SU-DHL-6 (cell line): Measurements from ENCODE around the gene PDIK1L.

Source experiments
- H2AFZ ChIP-seq: fragments of 200-600 bp; sonication (generic); 2 replicates; pipeline ENCODE4 v1.6.1; 2014; ENCODE audit warnings: low read depth, mild to moderate bottlenecking, moderate library complexity, mixed read lengths, antibody characterized with exemption, low read length; ENCODE audit not compliant: severe bottlenecking
- H3F3A ChIP-seq: fragments of 200-600 bp; shearing (Covaris generic); 2 replicates; pipeline ENCODE4 v1.6.0; 2016; ENCODE audit warnings: antibody characterized with exemption, mild to moderate bottlenecking; ENCODE audit not compliant: insufficient read depth
- H3K27ac ChIP-seq: fragments of 200-600 bp; sonication (generic); 2 replicates; pipeline ENCODE4 v1.5.1; 2016; ENCODE audit warnings: low read depth, mild to moderate bottlenecking, low read length, moderate library complexity, mixed read lengths
- H3K27me3 ChIP-seq: fragments of 200-600 bp; sonication (generic), shearing (Covaris generic); 2 replicates; pipeline ENCODE4 v1.6.0; 2014; ENCODE audit warnings: mild to moderate bottlenecking, low read length
- H3K36me3 ChIP-seq: fragments of 200-600 bp; sonication (generic); 2 replicates; pipeline ENCODE4 v1.6.1; 2014; ENCODE audit warnings: mild to moderate bottlenecking, low read length, mixed read lengths
- H3K4me2 ChIP-seq: fragments of 300-600, 200-600 bp; shearing (Covaris generic), sonication (generic); 2 replicates; pipeline ENCODE4 v1.6.0; 2014; ENCODE audit warnings: low read length, low read depth, mild to moderate bottlenecking; ENCODE audit not compliant: poor library complexity, severe bottlenecking
- H3K4me3 ChIP-seq: fragments of 200-600 bp; sonication (generic); 2 replicates; pipeline ENCODE4 v1.5.1; 2014; ENCODE audit warnings: antibody characterized with exemption, low read length, mild to moderate bottlenecking, mixed read lengths; ENCODE audit not compliant: insufficient read depth, poor library complexity, severe bottlenecking
- H3K79me2 ChIP-seq: fragments of 200-600 bp; sonication (generic); 2 replicates; pipeline ENCODE4 v1.6.1; 2014; ENCODE audit warnings: mild to moderate bottlenecking, low read length, moderate library complexity; ENCODE audit not compliant: insufficient read depth
- H3K9ac ChIP-seq: fragments of 200-600 bp; sonication (generic); 2 replicates; pipeline ENCODE4 v1.7.0; 2014; ENCODE audit warnings: mild to moderate bottlenecking, low read length
- H3K9me2 ChIP-seq: fragments of 200-600 bp; sonication (generic); replicated peaks from 2 replicates; pipeline ENCODE4 v1.6.1; 2014; ENCODE audit warnings: low read length; ENCODE audit not compliant: insufficient read depth
- H3K9me3 ChIP-seq: fragments of 200-600 bp; sonication (generic); 2 replicates; pipeline ENCODE4 v1.6.1; 2014; ENCODE audit warnings: low read length, mixed read lengths; ENCODE audit not compliant: insufficient read depth
- H4K20me1 ChIP-seq: fragments of 200-600 bp; sonication (generic); 2 replicates; pipeline ENCODE4 v1.6.1; 2014; ENCODE audit warnings: low read depth, mild to moderate bottlenecking, antibody characterized with exemption, low read length, moderate library complexity, mixed read lengths
- CTCF ChIP-seq: fragments of 200-600 bp; sonication (generic); IDR thresholded peaks from one replicate; pipeline ENCODE4 v1.5.1; 2017; ENCODE audit warnings: antibody characterized with exemption, mild to moderate bottlenecking, low read length, moderate library complexity; ENCODE audit not compliant: insufficient read depth, poor library complexity, severe bottlenecking
- EZH2phosphoT487 ChIP-seq: fragments of 200-600 bp; sonication (generic), shearing (Covaris generic); conservative IDR thresholded peaks from 2 replicates; pipeline ENCODE4 v1.6.1; 2018; ENCODE audit warnings: mild to moderate bottlenecking, antibody characterized with exemption, low read length, moderate library complexity, mixed read lengths

Gene PDIK1L

DNA sequence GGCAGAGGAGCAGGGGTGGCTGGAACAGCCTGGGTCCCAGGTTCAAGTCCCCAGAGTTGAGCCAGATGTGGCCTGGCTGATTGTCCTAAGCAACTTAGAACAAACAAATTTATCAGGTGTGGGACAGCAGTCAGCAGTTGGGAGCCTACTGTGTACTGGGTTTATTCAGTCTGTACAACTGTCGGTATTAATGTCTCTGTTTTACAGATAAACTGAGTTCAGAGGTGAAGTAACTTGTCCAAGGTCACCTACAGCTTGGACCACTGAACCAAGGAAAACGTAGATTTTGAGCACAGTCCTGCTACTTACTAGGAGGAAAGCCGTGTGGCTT lies 29.6 kb upstream of the PDIK1L start:
- Histone ChIP-seq H4K20me1 (no peaks in the 10 kb centered on the region), H3K4me2 (no peak overlapping the region), H3K9me2 (no peaks in the 10 kb centered on the region), H3K4me3 (no peak overlapping the region), H3K9ac (no peak overlapping the region), H3K9me3 (no peaks in the 10 kb centered on the region), H3K27me3 (no peaks in the 10 kb centered on the region), H3K27ac (no peak overlapping the region), H3F3A (no peaks in the 10 kb centered on the region), H3K79me2 (no peaks in the 10 kb centered on the region), H2AFZ (no peak overlapping the region), H3K36me3 (no peaks in the 10 kb centered on the region)
- TF ChIP-seq EZH2phosphoT487 (no peak), CTCF (no peak)

DNA sequence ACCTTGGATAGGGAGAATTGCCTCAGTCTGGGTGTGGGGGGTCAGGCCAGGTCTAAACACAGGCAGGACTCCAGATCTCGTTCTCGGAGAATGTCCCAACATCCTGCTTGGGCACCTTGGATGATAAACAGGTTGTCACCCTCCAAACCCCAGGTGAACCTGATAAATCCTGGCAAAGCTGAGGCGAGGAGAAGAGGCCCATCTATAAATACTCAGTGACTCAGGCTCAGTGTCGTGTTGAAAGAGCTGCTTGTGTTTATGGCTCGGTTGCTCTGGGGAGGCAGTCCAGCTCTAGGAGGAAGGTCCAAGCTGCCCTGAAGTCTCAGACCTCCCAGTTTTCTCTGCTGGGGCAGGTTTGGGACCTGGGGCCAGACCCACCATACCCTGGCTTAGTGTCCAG lies 28.4 kb upstream of the PDIK1L start:
- Histone ChIP-seq H3K4me2 (no peak overlapping the region), H3F3A (no peaks in the 10 kb centered on the region), H3K27ac (no peak overlapping the region), H3K9me3 (no peaks in the 10 kb centered on the region), H4K20me1 (no peaks in the 10 kb centered on the region), H2AFZ (no peak overlapping the region), H3K36me3 (no peaks in the 10 kb centered on the region), H3K27me3 (no peaks in the 10 kb centered on the region), H3K9me2 (no peaks in the 10 kb centered on the region), H3K9ac (no peak overlapping the region), H3K4me3 (no peak overlapping the region), H3K79me2 (no peaks in the 10 kb centered on the region)
- TF ChIP-seq CTCF (no peak), EZH2phosphoT487 (no peak)

- no peaks in the 10 kb centered on the region for H3K9me2 ChIP-seq
- no peak overlapping the region for H2AFZ ChIP-seq
- no peak for TF ChIP-seq CTCF
- no peak for TF ChIP-seq EZH2phosphoT487
- H3K79me2 ChIP-seq, result no peaks in the 10 kb centered on the region
- no peak overlapping the region for H3K27ac ChIP-seq
- H3K36me3 ChIP-seq, result no peaks in the 10 kb centered on the region
- H3F3A ChIP-seq, result no peaks in the 10 kb centered on the region
- no peak overlapping the region for H3K4me2 ChIP-seq
- H3K9ac ChIP-seq, result no peak overlapping the region
- no peak overlapping the region for H3K4me3 ChIP-seq
- no peaks in the 10 kb centered on the region for H4K20me1 ChIP-seq
- H3K9me3 ChIP-seq, result no peaks in the 10 kb centered on the region
- H3K27me3 ChIP-seq, result no peaks in the 10 kb centered on the region
Observed at GRCh38 chr1:26084091-26084561, 27.5 kb upstream of the PDIK1L start.

GRCh38 chr1:26084844-26085243 lies 26.8 kb upstream of the PDIK1L start:
- H3K9me2 ChIP-seq, result no peaks in the 10 kb centered on the region
- no peaks in the 10 kb centered on the region for H3F3A ChIP-seq
- H2AFZ ChIP-seq, result no peak overlapping the region
- no peaks in the 10 kb centered on the region for H3K36me3 ChIP-seq
- no peak overlapping the region for H3K27ac ChIP-seq
- no peak overlapping the region for H3K4me2 ChIP-seq
- H3K9ac ChIP-seq, result no peak overlapping the region
- no peaks in the 10 kb centered on the region for H3K27me3 ChIP-seq
- H4K20me1 ChIP-seq, result no peaks in the 10 kb centered on the region
- H3K79me2 ChIP-seq, result no peaks in the 10 kb centered on the region
- no peak overlapping the region for H3K4me3 ChIP-seq
- TF ChIP-seq CTCF (no peak), EZH2phosphoT487 (no peak)
- no peaks in the 10 kb centered on the region for H3K9me3 ChIP-seq
